HG03432 (cell line): ENCODE measurements around the gene SOCS7.

Experiments
- ATAC-seq: cut with Tn5 transposase; IDR thresholded peaks from one replicate; pipeline ENCODE4 v1.9.1; 2021; ENCODE audit warnings: mild to moderate bottlenecking, moderate library complexity; ENCODE audit not compliant: unreplicated experiment

SOCS7 gene

GRCh38 chr17:38419508-38419981, 67.9 kb downstream of the SOCS7 start:
- ATAC-seq = no peak

- ATAC-seq = no peak
These were observed 68.9 kb downstream of the SOCS7 start for GRCh38 chr17:38420518-38420917.

- no peak for ATAC-seq
These were observed 69.7 kb downstream of the SOCS7 start for GRCh38 chr17:38421171-38421841.

GRCh38 chr17:38421871-38422827, 70.5 kb downstream of the SOCS7 start:
- no peak for ATAC-seq

- ATAC-seq = no peak
These were observed 72.8 kb downstream of the SOCS7 start for GRCh38 chr17:38424297-38424972.

- ATAC-seq = no peak
These were observed 73.4 kb downstream of the SOCS7 start for GRCh38 chr17:38425031-38425430.

GRCh38 chr17:38425744-38426143, 74.1 kb downstream of the SOCS7 start:
- ATAC-seq = no peak

GRCh38 chr17:38426441-38426840, 74.8 kb downstream of the SOCS7 start:
- no peak for ATAC-seq

GRCh38 chr17:38427160-38427949, 75.7 kb downstream of the SOCS7 start:
- no peak for ATAC-seq

GRCh38 chr17:38428112-38428642, 76.5 kb downstream of the SOCS7 start, which contains the start of gene ARHGAP23:
TSS of gene ARHGAP23 (plus strand) at chr17:38428464. CDS start at chr17:38428486, 22 bp downstream.
- peak; percentile 46 for ATAC-seq

GRCh38 chr17:38428643-38429371, 77.2 kb downstream of the SOCS7 start:
- ATAC-seq = peak; percentile 21

GRCh38 chr17:38429476-38430100, 77.9 kb downstream of the SOCS7 start:
- ATAC-seq = no peak

GRCh38 chr17:38430316-38430715, 78.7 kb downstream of the SOCS7 start:
- no peak for ATAC-seq

GRCh38 chr17:38430822-38431221, 79.2 kb downstream of the SOCS7 start:
- ATAC-seq = no peak

GRCh38 chr17:38431346-38432145, 79.9 kb downstream of the SOCS7 start:
- ATAC-seq = no peak

- ATAC-seq = no peak
These were observed 82.6 kb downstream of the SOCS7 start for GRCh38 chr17:38434178-38434665.

GRCh38 chr17:38435795-38436194, 84.2 kb downstream of the SOCS7 start:
- no peak for ATAC-seq

GRCh38 chr17:38436386-38436785, 84.7 kb downstream of the SOCS7 start:
- ATAC-seq = no peak
